ENCODE measurements around the gene UCP3.

GRCh38 chr11:74018331-74019005, 9.6 kb upstream of the UCP3 start:
- TF ChIP-seq GATA2 (IDR thresholded peaks at IDR 0.05; ENCODE audit: low read depth, low read length) (no peak), GATA3 (IDR thresholded peaks at IDR 0.05; ENCODE audit: low read depth, low read length) (no peak)

All from SH-SY5Y (cell line).